ENCODE measurements around the gene SLC6A2.

SLC6A2 gene

DNA sequence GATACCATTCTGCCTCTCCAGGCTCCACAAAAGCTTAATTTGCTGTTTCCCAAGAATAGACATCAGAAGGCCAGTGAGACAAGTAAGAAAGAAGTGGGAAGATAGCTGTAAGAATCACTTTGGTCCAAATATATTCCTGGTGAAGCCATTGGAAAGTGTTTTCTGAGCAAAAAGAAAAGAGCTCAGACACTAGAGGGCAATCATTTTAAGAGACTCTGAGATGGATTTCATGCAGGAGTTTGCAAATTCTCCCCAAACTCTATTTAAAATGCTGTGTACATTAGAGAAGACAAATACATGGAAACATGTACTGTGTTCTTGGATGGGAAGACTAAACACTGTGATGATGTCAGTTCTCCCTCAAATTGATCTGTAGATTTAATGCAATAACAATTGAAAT lies 8.0 kb upstream of the SLC6A2 start:
- DNase-seq (ENCODE audit: low read depth), result no peak

- DNase-seq (ENCODE audit: low read depth), result no peak
Measured at GRCh38 chr16:55651841-55652824, 3.7 kb upstream of the SLC6A2 start.

DNA sequence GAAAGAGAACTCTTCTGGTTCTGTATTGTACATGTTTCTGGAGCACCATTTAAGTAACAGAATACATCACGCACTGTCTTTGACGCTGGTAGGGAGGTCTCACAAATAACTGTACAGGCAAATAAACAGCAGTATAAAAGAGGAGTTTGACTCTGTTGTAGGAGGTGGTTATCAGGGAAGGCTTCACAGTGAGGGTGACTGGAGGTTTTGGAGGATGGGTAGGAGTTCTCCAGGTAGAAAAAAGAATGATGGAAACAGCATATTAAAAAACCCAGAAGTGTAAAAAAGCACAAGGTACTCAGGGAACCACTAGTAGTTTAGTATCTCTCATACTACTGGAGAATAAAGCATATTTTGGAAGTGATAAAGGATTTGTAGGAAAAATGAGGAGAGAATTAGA lies 2.7 kb upstream of the SLC6A2 start:
- no peak for DNase-seq (ENCODE audit: low read depth)

GRCh38 chr16:55655381-55655896 lies 349 bp upstream of the SLC6A2 start:
- no peak for DNase-seq (ENCODE audit: low read depth)

GRCh38 chr16:55656691-55657092 lies 904 bp downstream of the SLC6A2 start:
- no peak for DNase-seq (ENCODE audit: low read depth)

- no peak for DNase-seq (ENCODE audit: low read depth)
Measured at GRCh38 chr16:55657616-55658015, 1.8 kb downstream of the SLC6A2 start.

- DNase-seq (ENCODE audit: low read depth), result no peak
Measured at GRCh38 chr16:55658898-55659420, 3.2 kb downstream of the SLC6A2 start.

DNA sequence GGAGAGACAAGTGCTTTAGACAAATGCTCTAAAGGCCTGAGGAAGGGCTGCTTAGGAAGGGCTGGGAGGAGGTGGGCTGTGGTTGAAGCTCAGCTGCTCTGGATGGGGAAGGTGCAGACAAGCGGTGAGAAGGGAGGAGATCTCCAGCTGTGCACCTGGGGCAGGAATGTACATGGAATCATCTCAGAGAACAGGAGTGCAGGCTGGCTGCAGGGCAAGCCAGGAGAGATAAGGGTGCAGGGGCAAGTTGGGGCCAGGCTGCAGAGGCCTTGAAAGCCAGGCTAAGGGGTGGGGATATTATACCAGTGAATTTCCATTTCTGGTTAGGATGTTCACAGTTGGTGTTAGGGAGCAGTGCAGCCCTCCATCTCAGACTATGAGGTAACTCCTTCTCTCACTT lies 4.2 kb downstream of the SLC6A2 start:
- no peak for DNase-seq (ENCODE audit: low read depth)

DNA sequence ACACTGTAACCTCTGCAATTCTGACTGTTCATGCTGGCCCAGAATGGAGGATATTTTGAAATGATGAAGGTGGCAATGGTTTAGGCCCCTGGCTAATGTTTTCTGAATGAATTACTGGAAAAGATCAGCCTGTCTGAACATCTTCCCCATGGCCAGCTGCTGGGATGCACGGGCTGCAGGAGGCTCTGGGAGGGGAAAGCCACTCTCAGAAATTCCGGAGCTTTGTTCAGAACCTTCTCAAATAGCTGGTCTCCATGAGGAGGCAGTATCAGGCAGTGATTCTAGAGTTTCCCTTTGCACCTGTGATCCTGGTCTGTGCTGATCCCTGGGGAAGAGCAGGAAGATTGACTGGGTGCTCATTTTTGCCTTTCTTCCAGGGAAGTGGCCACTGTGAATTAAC lies 5.0 kb downstream of the SLC6A2 start:
- no peak for DNase-seq (ENCODE audit: low read depth)

DNA sequence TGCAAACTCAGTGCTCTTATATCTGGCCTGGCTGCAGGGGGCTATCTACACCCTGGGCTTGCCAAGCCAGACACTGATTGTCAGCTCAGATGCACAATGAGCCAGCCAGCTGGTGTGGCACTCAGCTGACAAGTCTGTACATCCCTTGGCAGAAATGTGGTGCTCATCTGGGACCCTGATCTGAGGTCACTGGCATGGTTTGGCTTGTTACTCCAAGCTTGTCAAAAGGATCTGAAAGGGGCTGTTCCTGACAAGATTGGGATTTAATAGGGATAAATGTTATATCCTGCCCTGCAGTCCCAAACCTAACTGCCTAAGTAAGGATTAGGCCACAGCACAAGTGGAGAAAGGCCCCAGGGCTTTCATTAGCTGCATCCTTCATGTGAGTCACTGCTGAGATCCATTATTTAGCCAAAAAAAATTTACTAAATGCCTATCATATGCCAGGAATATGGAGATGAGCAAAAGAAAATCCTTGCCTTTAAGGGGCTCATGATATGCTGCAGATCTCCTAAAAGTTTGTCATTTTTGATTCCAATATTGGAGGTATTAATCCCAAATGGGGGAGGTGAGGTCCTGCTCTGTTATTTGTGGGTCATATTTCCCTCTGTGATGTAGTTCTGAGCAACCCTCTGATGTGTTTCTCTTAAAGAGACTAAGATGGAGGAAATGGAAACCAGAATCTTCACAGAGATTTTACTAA lies 6.3 kb downstream of the SLC6A2 start:
- peak; percentile 36 for DNase-seq (ENCODE audit: low read depth)

GRCh38 chr16:55662644-55663031 lies 6.8 kb downstream of the SLC6A2 start:
- DNase-seq (ENCODE audit: low read depth), result no peak

GRCh38 chr16:55663225-55663624 lies 7.4 kb downstream of the SLC6A2 start:
- no peak for DNase-seq (ENCODE audit: low read depth)

- DNase-seq (ENCODE audit: low read depth), result no peak
Measured at GRCh38 chr16:55663765-55664677, 8.2 kb downstream of the SLC6A2 start.

- DNase-seq (ENCODE audit: low read depth), result no peak
Measured at GRCh38 chr16:55664786-55665407, 9.1 kb downstream of the SLC6A2 start.

- no peak for DNase-seq (ENCODE audit: low read depth)
Measured at GRCh38 chr16:55665511-55665910, 9.7 kb downstream of the SLC6A2 start.

DNA sequence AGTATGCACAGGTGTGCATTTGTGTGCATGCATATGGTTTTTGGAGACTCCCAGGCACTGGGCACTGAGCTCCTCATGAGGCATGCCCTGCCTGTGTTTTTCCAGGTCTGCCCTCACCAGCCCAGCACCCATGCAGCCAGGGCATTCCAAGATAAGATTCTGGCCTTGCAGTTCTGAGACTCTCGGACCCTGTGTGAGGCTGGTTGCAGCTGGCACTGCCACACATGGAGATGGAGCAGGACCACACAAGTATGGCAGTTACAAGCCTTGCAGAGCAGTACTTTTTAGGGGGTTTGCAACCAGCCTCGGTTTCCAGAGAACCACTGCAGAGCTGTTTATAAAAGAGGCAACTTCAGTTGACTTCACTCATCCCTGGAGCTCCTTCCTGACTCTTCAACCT lies 10.2 kb downstream of the SLC6A2 start:
- no peak for DNase-seq (ENCODE audit: low read depth)

DNA sequence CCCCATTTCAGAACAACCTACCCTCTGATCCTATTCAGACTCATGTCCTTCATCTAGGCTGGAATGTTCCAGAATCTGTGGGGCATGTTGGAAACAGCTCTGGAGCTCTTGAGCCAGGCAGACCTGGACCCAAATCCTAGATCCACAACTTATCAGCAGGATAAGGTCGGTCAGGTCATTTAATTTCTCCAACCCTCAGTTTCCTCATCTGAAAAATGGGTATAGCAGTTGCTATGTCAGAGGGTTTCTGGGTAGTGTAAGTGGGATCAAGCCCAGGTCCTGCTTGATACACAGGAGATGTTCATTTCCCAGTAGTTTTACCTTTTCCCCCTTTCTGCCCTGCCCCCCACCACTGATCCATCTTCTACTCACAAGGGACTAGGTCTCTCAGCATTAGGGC lies 12.0 kb downstream of the SLC6A2 start:
- DNase-seq (ENCODE audit: low read depth), result no peak

DNA sequence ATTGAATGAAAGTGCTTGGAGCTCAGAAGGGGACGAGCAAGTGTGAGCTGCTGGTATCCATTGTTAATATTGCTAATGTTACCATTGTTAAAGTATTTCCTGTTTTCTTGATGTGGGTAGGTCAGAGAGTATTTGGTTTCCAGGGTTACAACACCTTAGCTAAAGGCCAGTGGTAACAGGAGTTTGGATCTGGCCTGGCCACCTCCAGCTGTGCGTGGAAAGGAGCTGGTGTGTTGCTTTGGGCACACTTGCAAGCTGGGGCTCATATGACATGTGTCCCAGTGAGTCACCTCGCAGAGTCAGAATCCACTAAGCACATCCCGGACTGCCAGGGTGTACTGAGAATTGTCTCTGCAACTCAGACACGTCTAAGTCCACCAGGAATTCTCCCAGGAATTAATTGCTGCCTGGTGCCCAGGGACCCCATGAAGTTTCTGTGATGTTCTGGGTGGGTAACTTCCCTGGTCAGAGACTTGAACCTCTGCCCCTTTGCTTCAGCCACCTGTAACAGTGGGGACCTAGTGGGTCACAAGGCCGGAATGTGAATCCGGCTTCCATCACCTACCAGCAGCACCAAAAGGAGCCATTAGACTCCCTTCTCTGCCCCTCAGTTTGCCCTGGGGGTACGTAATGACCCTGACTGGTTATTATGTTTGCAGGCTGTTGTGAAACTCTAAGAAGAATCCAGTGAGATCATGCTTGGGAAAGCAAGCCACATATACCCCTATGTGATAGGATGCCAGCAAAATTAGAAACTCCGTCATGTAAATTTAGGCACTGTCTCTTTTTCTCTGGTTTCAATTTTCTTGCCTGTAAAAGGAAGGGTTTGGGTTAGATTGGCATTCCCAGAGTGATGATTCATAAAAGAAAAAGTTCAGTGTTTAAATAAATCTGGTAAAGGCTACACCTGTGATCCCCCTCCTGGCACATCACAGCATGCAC lies 12.8 kb downstream of the SLC6A2 start:
- DNase-seq (ENCODE audit: low read depth), result no peak

- no peak for DNase-seq (ENCODE audit: low read depth)
Measured at GRCh38 chr16:55671206-55671973, 15.6 kb downstream of the SLC6A2 start.

GRCh38 chr16:55671974-55672280 lies 16.1 kb downstream of the SLC6A2 start:
- DNase-seq (ENCODE audit: low read depth), result no peak
